MCF 10A (cell line): ENCODE data around the gene SEMA7A. TPM values are rescaled to one million over a fixed set of nuclear protein-coding genes. Genes with fewer than 3 reads are reported as not detected.

ENCODE experiments used
- BruUV-seq: library from RNA; stranded (reverse); fragments of 400-500 nt; replicated peaks from 2 replicates; lab custom pipeline; 2021; lab: Mats Ljungman, UMichigan
- CTCF ChIA-PET: fragments of 300-600 bp; sonication (Branson Sonifier 250); formaldehyde crosslinking; extraction: SDS; loops from one replicate; lab custom pipeline; 2021; ENCODE audit warnings: antibody characterized with exemption, inconsistent platforms; lab: Yijun Ruan, JAX
- POLR2A ChIA-PET: fragments of 300-600, 350-650 bp; sonication (Branson Sonifier 250); formaldehyde crosslinking; extraction: SDS; loops from one replicate; lab custom pipeline; 2020; ENCODE audit warnings: antibody characterized with exemption, inconsistent platforms; lab: Yijun Ruan, JAX
- DNase-seq: peaks from one replicate; pipeline ENCODE4 v3.0.0-alpha.2; 2018; ENCODE audit not compliant: unreplicated experiment
- H3K27ac Mint-ChIP-seq: one replicate; pipeline ENCODE4 v1.8.0; 2022; ENCODE audit warnings: mild to moderate bottlenecking, low read depth, mixed read lengths; ENCODE audit not compliant: unreplicated experiment
- H3K27me3 Mint-ChIP-seq: one replicate; pipeline ENCODE4 v1.8.0; 2022; ENCODE audit warnings: mixed read lengths; ENCODE audit not compliant: insufficient read depth, unreplicated experiment
- H3K36me3 Mint-ChIP-seq: one replicate; pipeline ENCODE4 v1.8.0; 2022; ENCODE audit warnings: mild to moderate bottlenecking, moderate library complexity, mixed read lengths; ENCODE audit not compliant: insufficient read depth, unreplicated experiment
- H3K4me1 Mint-ChIP-seq: one replicate; pipeline ENCODE4 v1.8.0; 2022; ENCODE audit warnings: mixed read lengths; ENCODE audit not compliant: insufficient read depth, unreplicated experiment
- H3K4me3 Mint-ChIP-seq: one replicate; pipeline ENCODE4 v1.8.0; 2022; ENCODE audit warnings: mild to moderate bottlenecking, moderate library complexity, mixed read lengths; ENCODE audit not compliant: unreplicated experiment
- H3K9me3 Mint-ChIP-seq: one replicate; pipeline ENCODE4 v1.8.0; 2022; ENCODE audit warnings: mixed read lengths; ENCODE audit not compliant: unreplicated experiment
- intact Hi-C: fragments of 100-400 bp; cut with micrococcal nuclease; formaldehyde crosslinking; loops from 2 replicates; pipeline ENCODE4 v1.14.1; 2022
- total RNA-seq: library from RNA; stranded (reverse); gene quantifications from 2 replicates; pipeline ENCODE4 v1.2.3, GENCODE V29; 2022
- TF ChIP-seq, protein P1 (sequence below): fragments of 200-600 bp; IDR thresholded peaks from one replicate; pipeline ENCODE4 v1.8.0; 2022; ENCODE audit warnings: antibody characterized with exemption, mild to moderate bottlenecking; ENCODE audit not compliant: unreplicated experiment

The SEMA7A gene
- total RNA-seq, 1 experiment from 2014 or later: 1.6 TPM

DNA sequence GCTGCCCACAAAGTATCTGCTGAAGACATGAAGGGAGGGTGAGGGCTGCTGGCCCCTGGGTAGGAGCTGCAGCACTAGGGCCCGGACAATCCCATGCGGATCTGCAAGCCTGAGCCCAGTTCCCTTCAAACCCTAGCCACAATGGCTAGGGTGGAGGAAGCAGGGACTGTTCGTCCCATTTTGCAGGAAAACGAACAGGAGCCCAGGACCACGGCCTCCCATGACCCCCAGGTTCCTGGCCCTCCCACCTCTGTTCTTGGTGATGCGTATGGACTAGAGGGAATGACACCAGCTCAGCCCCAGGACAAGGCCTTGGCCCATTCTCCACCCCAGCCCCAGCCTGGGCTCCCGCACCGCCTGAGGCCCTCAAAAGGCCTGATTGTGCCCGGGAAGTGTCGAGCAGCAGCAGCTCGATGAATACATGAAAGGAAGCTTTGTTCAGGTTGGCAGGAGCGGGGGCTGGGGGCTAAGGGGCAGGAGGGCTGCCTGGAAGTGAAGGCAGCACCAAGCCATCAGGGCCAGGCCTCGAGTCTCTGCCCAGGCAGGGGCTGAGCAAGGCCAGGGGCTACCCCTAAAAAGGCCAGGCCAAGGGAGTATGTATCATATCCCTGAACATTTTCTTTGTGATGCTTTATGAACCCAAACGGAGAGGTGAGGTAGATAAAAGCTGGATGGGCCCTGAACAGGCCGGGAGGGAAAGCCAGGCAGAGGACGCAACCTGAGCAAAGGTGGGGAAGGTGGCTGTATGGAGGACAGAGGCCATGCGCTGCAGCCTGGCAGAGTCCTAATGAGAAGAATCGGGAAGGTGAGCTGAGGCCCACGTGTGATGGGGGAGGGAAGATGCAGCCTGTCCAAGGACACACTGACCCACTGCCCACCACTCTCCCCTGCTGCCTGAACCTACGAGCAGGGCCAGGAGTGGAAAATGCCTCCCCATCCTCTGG, 12.2 kb downstream of the SEMA7A start:
- Mint-ChIP-seq H3K27me3 (no peaks in the 10 kb centered on the region), H3K27ac (peak overlapping the region; percentile 83), H3K4me3 (no peak overlapping the region), H3K4me1 (peaks cover 21% of the 10 kb centered on the region), H3K36me3 (peaks cover 5% of the 10 kb centered on the region), H3K9me3 (no peaks in the 10 kb centered on the region)
- intact Hi-C loops: no loop called here
- no TSS peak for BruUV-seq
- no peak for DNase-seq
- ChIA-PET CTCF (interaction anchor here (1.3 to 1.6 kb wide), 3 partner anchors 18 to 47 kb away, joined by 3 to 6 read pairs (median 5); no protein-coding TSS in a partner anchor), POLR2A (interaction anchor here (0.6 to 1.2 kb wide), 3 partner anchors 12 to 19 kb away, joined by 3 read pairs; partner anchors contain the start of gene SEMA7A)
- TF ChIP-seq, protein P1, sequence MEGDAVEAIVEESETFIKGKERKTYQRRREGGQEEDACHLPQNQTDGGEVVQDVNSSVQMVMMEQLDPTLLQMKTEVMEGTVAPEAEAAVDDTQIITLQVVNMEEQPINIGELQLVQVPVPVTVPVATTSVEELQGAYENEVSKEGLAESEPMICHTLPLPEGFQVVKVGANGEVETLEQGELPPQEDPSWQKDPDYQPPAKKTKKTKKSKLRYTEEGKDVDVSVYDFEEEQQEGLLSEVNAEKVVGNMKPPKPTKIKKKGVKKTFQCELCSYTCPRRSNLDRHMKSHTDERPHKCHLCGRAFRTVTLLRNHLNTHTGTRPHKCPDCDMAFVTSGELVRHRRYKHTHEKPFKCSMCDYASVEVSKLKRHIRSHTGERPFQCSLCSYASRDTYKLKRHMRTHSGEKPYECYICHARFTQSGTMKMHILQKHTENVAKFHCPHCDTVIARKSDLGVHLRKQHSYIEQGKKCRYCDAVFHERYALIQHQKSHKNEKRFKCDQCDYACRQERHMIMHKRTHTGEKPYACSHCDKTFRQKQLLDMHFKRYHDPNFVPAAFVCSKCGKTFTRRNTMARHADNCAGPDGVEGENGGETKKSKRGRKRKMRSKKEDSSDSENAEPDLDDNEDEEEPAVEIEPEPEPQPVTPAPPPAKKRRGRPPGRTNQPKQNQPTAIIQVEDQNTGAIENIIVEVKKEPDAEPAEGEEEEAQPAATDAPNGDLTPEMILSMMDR: no peak

GRCh38 chr15:74420193-74420905, 13.4 kb downstream of the SEMA7A start:
- H3K9me3 Mint-ChIP-seq: no peaks in the 10 kb centered on the region
- TF ChIP-seq, protein P1: no peak
- BruUV-seq: no TSS peak
- CTCF ChIA-PET: interaction anchor here (0.6 to 1.6 kb wide), 4 partner anchors 13 to 46 kb away, joined by 3 to 5 read pairs (median 3); no protein-coding TSS in a partner anchor
- intact Hi-C loops: no loop called here
- peaks cover 5% of the 10 kb centered on the region for H3K36me3 Mint-ChIP-seq
- DNase-seq: no peak
- no peak overlapping the region for H3K27ac Mint-ChIP-seq
- peaks cover 26% of the 10 kb centered on the region for H3K4me1 Mint-ChIP-seq
- no peak overlapping the region for H3K4me3 Mint-ChIP-seq
- POLR2A ChIA-PET: interaction anchor here (0.6 kb wide), 1 partner anchor 351 kb away, joined by 3 read pairs; no protein-coding TSS in a partner anchor
- H3K27me3 Mint-ChIP-seq: no peaks in the 10 kb centered on the region

GRCh38 chr15:74419432-74419831, 14.3 kb downstream of the SEMA7A start:
- no peak overlapping the region for H3K27ac Mint-ChIP-seq
- H3K9me3 Mint-ChIP-seq: no peaks in the 10 kb centered on the region
- peaks cover 26% of the 10 kb centered on the region for H3K4me1 Mint-ChIP-seq
- TF ChIP-seq, protein P1: no peak
- no peak overlapping the region for H3K4me3 Mint-ChIP-seq
- ChIA-PET POLR2A (interaction anchor here (0.6 kb wide), 1 partner anchor 352 kb away, joined by 3 read pairs; no protein-coding TSS in a partner anchor), CTCF (interaction anchor here (0.6 to 0.7 kb wide), 3 partner anchors 12 to 79 kb away, joined by 3 read pairs; no protein-coding TSS in a partner anchor)
- H3K27me3 Mint-ChIP-seq: no peaks in the 10 kb centered on the region
- DNase-seq: no peak
- peaks cover 5% of the 10 kb centered on the region for H3K36me3 Mint-ChIP-seq
- intact Hi-C loops: no loop called here
- no TSS peak for BruUV-seq
